ENCODE results near the gene VPS9D1.

VPS9D1 gene

DNA sequence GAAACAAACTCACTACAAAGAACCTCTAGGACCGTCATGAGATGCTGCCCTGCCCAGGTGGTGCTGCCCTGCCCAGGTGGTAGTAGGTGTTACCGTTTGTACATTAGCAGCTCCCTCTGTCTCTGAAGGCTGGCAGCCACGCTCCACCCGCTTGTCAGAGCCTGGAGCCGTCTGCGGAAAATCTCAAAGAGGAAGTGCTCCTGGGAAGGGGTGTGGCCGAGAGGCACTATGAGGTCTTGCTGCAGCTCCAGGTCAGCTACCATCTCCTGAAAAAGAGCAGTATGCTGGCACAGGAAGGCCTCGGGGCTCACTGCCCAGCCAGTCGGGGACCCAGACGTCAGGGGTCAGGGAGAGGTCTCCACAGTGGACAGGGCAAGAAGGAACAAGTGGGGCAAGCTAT, 28.9 kb upstream of the VPS9D1 start:
- TF ChIP-seq, protein P1, sequence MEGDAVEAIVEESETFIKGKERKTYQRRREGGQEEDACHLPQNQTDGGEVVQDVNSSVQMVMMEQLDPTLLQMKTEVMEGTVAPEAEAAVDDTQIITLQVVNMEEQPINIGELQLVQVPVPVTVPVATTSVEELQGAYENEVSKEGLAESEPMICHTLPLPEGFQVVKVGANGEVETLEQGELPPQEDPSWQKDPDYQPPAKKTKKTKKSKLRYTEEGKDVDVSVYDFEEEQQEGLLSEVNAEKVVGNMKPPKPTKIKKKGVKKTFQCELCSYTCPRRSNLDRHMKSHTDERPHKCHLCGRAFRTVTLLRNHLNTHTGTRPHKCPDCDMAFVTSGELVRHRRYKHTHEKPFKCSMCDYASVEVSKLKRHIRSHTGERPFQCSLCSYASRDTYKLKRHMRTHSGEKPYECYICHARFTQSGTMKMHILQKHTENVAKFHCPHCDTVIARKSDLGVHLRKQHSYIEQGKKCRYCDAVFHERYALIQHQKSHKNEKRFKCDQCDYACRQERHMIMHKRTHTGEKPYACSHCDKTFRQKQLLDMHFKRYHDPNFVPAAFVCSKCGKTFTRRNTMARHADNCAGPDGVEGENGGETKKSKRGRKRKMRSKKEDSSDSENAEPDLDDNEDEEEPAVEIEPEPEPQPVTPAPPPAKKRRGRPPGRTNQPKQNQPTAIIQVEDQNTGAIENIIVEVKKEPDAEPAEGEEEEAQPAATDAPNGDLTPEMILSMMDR (IDR thresholded peaks at IDR 0.05; ENCODE audit: extremely low read depth, missing control alignments): no peak
- DNase-seq (ENCODE audit: low spot score): no peak

DNA sequence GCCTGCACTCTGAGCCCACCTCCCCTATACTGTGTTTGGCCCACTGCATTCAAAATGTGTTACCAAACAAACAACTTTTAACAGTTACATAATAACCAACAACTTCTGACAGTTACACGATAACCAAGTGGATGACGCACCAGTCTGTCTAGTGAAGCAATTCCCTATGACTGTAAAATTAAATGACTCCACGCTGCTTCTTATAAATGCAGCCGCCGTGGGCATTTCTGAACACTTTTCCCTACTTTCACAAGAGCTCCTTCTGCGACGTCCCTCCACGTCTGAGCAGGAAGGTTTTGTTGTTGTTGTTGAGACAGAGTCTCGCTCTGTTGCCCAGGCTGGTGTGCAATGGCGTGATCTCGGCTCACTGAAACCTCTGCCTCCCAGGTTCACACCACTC, 28.2 kb upstream of the VPS9D1 start:
- TF ChIP-seq, protein P1 (IDR thresholded peaks at IDR 0.05; ENCODE audit: extremely low read depth, missing control alignments): no peak

DNA sequence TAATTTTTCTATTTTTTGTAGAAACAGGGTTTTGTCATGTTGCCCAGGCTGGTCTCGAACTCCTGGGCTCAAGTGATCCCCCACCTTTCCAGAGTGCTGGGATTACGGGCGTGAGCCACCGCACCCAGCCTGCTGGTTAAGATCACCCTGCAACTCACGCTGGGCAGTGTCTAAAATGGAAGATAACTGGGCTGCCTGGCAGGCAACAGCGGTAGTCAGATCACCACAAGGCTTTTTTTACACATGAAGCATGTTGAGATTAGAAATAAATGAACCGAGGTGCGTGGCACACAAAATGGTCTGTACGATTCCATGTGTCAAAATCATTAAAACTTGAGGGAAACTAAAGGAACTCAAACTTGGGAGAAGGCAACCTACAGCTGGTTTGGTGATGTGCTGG, 27.4 kb upstream of the VPS9D1 start:
- TF ChIP-seq, protein P1 (IDR thresholded peaks at IDR 0.05; ENCODE audit: extremely low read depth, missing control alignments): no peak
- no peak for DNase-seq (ENCODE audit: low spot score)

More for the DNA sequence above, 28.2 kb upstream of the VPS9D1 start:
- no peak for DNase-seq (ENCODE audit: low spot score)

DNA sequence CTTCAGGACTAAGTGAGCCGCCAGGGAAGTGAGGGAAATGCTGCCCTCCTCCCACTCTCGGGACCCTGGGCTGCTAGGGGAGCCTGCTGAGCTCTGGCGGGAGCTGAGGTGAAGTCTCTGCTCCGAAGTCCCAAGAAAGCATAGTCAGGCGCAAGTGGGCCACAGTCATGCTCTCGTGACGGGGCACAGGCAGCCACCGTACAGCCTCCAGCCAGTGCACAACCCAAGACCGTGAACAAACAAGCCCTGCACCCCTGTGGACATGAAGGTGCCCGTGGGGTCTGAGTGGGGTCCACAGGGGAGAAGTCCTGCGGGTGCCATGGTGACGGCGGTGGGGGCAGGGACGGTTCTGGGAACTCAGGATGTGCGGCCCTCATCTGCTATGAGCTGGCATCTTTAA, 25.3 kb upstream of the VPS9D1 start:
- TF ChIP-seq, protein P1 (IDR thresholded peaks at IDR 0.05; ENCODE audit: extremely low read depth, missing control alignments): no peak
- DNase-seq (ENCODE audit: low spot score): no peak

DNA sequence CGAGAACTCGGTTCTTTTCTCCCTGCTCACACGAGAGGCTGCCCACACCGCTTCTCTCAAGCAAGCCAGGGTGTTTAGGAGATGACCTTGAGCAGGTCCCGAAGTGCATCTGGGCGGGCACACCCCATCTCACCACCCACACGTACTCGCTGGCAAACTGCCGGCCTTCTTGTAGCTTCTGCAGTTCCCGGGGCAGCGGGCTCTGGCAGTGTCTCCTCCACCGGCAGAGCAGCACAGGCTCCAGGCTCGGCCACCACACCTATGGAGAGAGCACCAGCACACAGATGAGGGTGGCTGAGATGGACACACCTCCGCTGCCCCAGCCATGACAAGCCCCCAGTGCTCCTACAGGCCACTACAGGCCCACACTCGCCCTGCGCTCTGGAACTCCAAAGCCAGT, 24.1 kb upstream of the VPS9D1 start:
- TF ChIP-seq, protein P1 (IDR thresholded peaks at IDR 0.05; ENCODE audit: extremely low read depth, missing control alignments): no peak
- DNase-seq (ENCODE audit: low spot score): no peak

DNA sequence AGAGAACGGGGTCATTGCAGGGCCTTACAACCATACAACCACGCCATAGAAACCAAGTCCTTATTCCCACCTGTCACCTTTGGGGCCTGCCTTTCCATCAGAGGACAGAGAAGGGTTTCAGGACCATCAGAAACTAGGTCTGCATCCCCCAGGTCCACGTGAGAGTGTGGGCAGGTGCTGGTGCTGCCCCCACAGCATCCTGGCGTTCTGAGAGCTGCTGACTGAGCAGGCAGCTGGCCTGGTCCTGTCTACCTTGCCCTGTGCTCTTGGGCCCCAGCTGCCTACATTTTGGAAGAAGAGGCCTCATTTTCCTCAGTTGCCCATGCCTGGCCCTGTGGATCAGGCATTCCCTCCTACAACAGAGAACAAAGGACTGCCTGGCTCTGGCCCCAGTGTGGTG, 22.2 kb upstream of the VPS9D1 start:
- DNase-seq (ENCODE audit: low spot score): no peak
- TF ChIP-seq, protein P1 (IDR thresholded peaks at IDR 0.05; ENCODE audit: extremely low read depth, missing control alignments): no peak

DNA sequence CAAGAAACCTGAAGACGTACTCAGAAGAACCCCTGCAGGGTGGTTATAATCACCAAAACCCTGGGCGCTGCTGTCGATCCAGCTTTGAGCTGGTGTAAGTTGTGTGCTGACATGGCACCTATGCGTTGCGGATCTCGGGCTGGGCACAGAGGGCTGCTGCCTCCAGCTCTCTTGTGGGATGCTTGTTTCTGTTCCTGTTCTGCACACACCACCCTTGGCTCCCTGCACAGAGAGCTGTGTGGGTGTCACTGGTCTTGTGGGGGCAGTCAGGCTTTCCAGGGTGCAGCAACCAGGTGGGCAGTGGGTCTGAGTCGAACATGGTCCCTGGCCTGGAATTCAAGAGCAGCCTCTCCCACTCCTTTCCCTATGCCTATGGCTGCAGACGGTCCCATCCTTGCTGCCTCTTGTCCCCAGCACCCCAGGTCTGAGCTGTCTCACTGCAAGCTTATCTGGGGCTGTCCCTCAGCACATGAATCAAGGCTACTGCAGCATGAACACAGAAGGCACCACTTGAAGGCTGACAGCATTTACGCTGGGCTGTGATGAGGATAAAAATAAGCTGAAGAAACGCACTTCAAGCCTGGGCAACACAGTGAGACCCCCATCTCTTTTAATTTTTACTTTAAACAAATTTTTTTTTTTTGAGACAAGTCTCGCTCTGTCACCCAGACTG, 20.8 kb upstream of the VPS9D1 start:
- TF ChIP-seq, protein P1 (IDR thresholded peaks at IDR 0.05; ENCODE audit: extremely low read depth, missing control alignments): no peak
- no peak for DNase-seq (ENCODE audit: low spot score)
